Thymus (tissue), 11 donors: ENCODE data around the gene KLHDC10. TPM values are rescaled to one million over a fixed set of nuclear protein-coding genes. Genes with fewer than 3 reads are reported as not detected.
A peak's percentile ranks its signal among the peaks of the same experiment; 100 is the strongest.
"Not testable (repeated sequence)": the region's sequence is repeated elsewhere in the genome, so short reads cannot be mapped to it uniquely, and the experiment has no call there.

Source experiments
- DNase-seq, 9 donors: peaks; one replicate each; pipeline ENCODE4 v3.0.0-alpha.2; 2013; ENCODE audit warnings: low spot score in 9 of 9, low read depth in 6 of 9, missing footprints in 1 of 9
- H3K27ac ChIP-seq, 2 donors: one replicate each; pipeline ENCODE4 v1.5.1; 2013; ENCODE audit warnings: control low read depth in 1 of 2, low read depth in 1 of 2, low read length in 1 of 2, mild to moderate bottlenecking in 1 of 2, moderate library complexity in 1 of 2
- H3K27me3 ChIP-seq, 2 donors: one replicate each; pipeline ENCODE4 v1.5.1; 2013; ENCODE audit warnings: low read length in 1 of 2; ENCODE audit not compliant: control insufficient read depth in 2 of 2, insufficient read depth in 1 of 2
- H3K36me3 ChIP-seq, 2 donors: one replicate each; pipeline ENCODE4 v1.5.1; 2013; ENCODE audit warnings: low read length in 1 of 2, mild to moderate bottlenecking in 1 of 2, moderate library complexity in 1 of 2; ENCODE audit not compliant: control insufficient read depth in 2 of 2, insufficient read depth in 2 of 2
- H3K4me1 ChIP-seq, 2 donors: one replicate each; pipeline ENCODE4 v1.5.1; 2013; ENCODE audit warnings: low read length in 2 of 2; ENCODE audit not compliant: control insufficient read depth in 2 of 2, insufficient read depth in 2 of 2
- H3K4me3 ChIP-seq, 2 donors: one replicate each; pipeline ENCODE4 v1.5.1; 2013; ENCODE audit warnings: low read length in 2 of 2, control low read depth in 1 of 2, mild to moderate bottlenecking in 1 of 2
- H3K9me3 ChIP-seq, 2 donors: one replicate each; pipeline ENCODE4 v1.5.1; 2013; ENCODE audit warnings: low read length in 1 of 2, mild to moderate bottlenecking in 1 of 2; ENCODE audit not compliant: control insufficient read depth in 2 of 2, insufficient read depth in 1 of 2
- WGBS: extraction: QIAGEN DNeasy Blood & Tissue Kit; methylation state at CpG from one replicate; pipeline ENCODE4 v1.1.7; 2013; 5-methylcytosine and 5-hydroxymethylcytosine counted together
- polyA plus RNA-seq: library from polyadenylated mRNA; stranded (reverse); fragments of 200-250 nt; gene quantifications from one replicate; pipeline ENCODE4 v1.2.3, GENCODE V29; 2013
- total RNA-seq: library from RNA; stranded (reverse); fragments of 120-200 nt; gene quantifications from one replicate; pipeline ENCODE4 v1.2.4, GENCODE V29; 2013
- donor health status: healthy.

KLHDC10 gene
- total and polyA plus RNA-seq, 2 donors = 9.4 to 11.8 TPM

DNA sequence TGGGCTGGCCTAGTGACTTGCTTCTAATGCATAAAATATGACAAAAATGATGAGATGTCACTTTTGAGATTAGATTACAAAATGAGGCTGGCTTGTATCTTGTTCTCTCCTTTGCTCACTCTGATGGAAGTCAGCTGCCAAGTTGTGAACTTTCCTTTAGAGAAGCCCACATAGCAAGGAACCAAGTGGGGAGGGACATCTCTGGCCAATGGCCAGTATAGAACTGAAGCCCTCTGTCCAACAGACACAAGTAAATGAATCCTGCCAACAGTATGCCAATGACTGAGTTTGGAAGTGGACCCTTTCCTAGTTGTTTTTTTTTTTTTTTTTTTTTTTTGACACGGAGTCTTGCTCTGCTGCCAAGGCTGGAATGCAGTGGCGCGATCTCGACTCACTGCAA lies 22.5 kb upstream of the KLHDC10 start:
- Histone ChIP-seq H3K4me1 (peaks cover 3 to 5% of the 10 kb centered on the region in 2 donors), H3K9me3 (no peaks in the 10 kb centered on the region), H3K27ac (no peak overlapping the region), H3K27me3 (peaks cover 0 to 4% of the 10 kb centered on the region in 2 donors), H3K4me3 (no peak overlapping the region), H3K36me3 (peaks cover 1 to 23% of the 10 kb centered on the region in 2 donors)
- DNase-seq = no peak
- 91% methylated on average over 4 of the region's 4 CpGs for WGBS

DNA sequence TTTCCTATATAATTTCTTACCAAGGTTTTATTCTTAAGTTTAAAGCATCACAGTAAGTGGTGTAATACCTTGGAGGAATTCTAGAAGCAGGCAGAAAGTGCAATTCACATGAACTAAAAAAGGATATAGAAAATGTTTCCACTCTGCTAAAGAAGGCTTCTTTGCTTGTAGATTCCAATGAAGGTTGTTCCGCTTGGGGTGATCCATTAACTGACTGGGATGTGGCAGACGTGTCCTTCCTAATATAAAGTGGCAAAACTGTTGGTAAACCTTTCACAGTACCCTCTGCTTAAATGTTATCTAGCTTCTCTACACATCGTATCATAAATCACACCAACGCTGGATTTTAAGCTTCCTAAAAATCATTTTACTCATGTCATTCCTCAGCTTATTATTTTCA lies 21.4 kb upstream of the KLHDC10 start:
- H3K9me3 ChIP-seq = no peaks in the 10 kb centered on the region
- DNase-seq = no peak
- H3K4me1 ChIP-seq = peaks cover 3 to 6% of the 10 kb centered on the region in 2 donors
- peaks cover 0 to 4% of the 10 kb centered on the region in 2 donors for H3K27me3 ChIP-seq
- peaks cover 0 to 17% of the 10 kb centered on the region in 2 donors for H3K36me3 ChIP-seq
- no peak overlapping the region for H3K27ac ChIP-seq
- H3K4me3 ChIP-seq = no peak overlapping the region
- 97% methylated on average over 4 of the region's 4 CpGs for WGBS

DNA sequence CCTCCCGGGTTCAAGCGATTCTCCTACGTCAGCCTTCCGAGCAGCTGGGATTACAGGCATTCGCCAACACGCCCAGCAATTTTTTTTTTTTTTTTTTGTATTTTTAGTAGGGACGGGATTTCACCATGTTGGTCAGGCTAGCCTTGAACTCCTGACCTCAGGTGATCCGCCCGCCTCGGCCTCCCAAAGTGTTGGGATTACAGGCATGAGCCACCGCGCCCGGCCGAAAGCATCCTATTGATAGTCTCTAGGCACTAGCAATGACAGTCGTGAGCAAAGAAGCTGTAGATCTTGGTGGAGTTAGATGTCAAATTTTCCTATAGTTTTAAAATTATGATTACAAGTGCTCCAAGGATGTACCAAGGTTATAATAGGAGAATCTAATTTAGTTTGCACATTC lies 18.1 kb upstream of the KLHDC10 start:
- not testable (repeated sequence) for H3K36me3 ChIP-seq, H3K4me1 ChIP-seq, H3K9me3 ChIP-seq, DNase-seq, H3K27ac ChIP-seq, H3K4me3 ChIP-seq, H3K27me3 ChIP-seq
- 98% methylated on average over 15 of the region's 15 CpGs for WGBS

DNA sequence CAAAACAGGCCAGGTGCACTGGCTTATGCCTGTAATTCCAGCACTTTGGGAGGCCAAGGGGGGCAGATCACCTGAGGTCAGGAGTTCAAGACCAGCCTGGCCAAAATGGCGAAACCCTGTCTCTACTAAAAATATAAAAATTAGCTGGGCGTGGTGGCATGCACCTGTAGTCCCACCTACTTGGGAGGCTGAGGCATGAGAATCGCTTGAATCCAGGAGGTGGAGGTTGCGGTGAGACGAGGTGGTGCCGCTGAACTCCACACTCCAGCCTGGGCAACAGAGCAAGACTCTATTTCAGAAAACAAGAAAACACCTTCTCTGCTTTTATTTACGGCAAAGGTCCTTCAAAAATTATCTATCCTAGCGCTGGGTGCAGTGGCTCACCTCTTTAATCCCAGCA lies 15.1 kb upstream of the KLHDC10 start:
- not testable (repeated sequence) for H3K27ac ChIP-seq, H3K4me3 ChIP-seq, DNase-seq, H3K27me3 ChIP-seq, H3K36me3 ChIP-seq, H3K9me3 ChIP-seq, H3K4me1 ChIP-seq
- 97% methylated on average over 8 of the region's 8 CpGs for WGBS

DNA sequence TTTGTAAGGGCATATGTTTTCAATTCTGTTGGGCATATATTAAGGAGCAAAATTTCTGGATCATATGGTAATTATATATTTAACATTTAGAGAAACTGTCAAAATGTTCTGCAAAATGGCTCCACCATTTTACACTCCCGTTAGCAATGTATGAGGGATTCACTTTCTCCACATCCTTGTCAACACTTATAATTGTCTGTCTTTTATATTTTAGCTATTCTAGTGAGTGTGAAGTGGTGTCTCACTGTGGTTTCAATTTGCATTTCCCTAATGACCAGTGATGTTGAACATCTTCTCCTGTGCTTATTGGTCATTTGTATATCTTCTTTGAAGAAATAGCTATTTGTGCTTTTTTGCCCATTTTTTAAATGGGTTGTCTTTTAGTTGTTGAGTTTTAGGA lies 8.1 kb upstream of the KLHDC10 start:
- 89% methylated on average over 1 of the region's 1 CpG for WGBS
- Histone ChIP-seq H3K4me3 (no peak overlapping the region), H3K36me3 (no peaks in the 10 kb centered on the region), H3K9me3 (no peaks in the 10 kb centered on the region), H3K27me3 (no peaks in the 10 kb centered on the region), H3K4me1 (no peaks in the 10 kb centered on the region), H3K27ac (no peak overlapping the region)
- no peak for DNase-seq

DNA sequence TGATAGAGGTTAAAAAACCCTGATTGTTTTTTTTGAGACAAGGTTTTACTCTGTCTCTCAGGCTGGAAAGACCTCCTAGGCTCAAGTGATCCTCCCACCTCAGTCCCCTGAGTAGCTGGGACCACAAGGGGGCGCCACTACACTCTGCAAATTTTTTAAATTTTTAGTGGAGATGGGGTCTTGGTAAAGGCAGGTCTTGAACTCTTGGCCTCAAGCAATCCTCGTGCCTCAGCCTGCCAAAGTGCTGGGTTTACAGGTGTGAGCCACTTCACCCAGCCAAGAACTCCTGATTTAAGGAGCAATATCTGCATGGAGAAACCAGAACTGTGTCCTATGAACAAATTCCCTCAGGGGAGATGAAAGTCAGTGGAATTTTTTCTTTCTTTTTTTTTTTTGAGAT lies 7.3 kb upstream of the KLHDC10 start:
- peak in 5 of 9 donors; percentile 32 to 69 (median 43) for DNase-seq
- no peak overlapping the region for H3K4me3 ChIP-seq
- WGBS = 7% methylated on average over 2 of the region's 2 CpGs

DNA sequence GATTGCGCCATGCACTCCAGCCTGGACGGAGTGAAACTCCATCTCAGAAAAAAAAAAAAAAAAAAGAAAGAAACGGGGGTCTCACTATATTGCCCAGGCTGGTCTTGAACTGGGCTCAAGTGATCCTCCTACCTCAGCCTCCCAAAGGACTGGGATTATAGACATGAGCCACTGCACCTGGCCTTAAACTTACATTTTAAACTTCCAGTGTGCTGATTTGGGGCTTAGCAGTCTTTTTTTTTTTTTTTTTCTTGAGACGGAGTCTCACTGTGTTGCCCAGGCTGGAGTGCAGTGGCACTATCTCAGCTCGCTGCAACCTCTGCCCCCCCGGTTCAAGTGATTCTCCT lies 5.8 kb upstream of the KLHDC10 start:
- H3K4me3 ChIP-seq, H3K4me1 ChIP-seq, H3K27me3 ChIP-seq, DNase-seq, H3K9me3 ChIP-seq, H3K36me3 ChIP-seq, H3K27ac ChIP-seq: not testable (repeated sequence)
- 97% methylated on average over 6 of the region's 6 CpGs for WGBS

More for the DNA sequence above, 7.3 kb upstream of the KLHDC10 start:
- Histone ChIP-seq H3K27me3 (no peaks in the 10 kb centered on the region), H3K4me1 (no peaks in the 10 kb centered on the region), H3K36me3 (no peaks in the 10 kb centered on the region), H3K9me3 (no peaks in the 10 kb centered on the region), H3K27ac (no peak overlapping the region)

DNA sequence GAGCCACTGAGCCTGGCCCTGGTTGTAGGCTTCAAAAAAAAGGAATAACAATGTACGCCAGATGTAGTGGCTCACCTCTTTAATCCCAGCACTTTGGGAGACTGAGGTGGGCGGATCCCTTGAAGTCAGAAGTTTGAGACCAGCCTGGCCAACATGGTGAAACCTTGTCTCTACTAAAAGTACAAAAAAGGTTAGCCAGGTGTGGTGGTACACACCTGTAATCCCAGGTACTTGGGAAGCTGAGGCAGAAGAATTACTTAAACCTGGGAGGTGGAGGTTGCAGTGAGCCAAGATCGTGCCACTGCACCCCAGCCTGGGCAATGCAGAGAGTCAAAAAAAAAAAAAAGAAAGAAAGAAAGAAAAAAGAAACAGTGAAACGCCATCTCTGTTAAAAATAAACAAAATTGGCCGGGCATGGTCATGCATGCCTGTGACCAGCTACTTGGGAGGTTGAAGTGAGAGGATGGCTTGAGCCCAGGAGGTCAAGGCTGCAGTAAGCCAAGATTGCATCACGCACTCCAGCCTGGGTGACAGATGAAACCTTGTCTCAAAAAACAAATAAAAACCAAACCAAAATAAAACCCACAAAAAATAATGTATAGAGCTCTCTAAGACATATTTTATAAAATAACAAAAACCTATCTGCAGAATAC lies 4.7 kb upstream of the KLHDC10 start:
- Histone ChIP-seq H3K9me3 (no peaks in the 10 kb centered on the region), H3K36me3 (no peaks in the 10 kb centered on the region), H3K4me1 (no peaks in the 10 kb centered on the region), H3K27ac (no peak overlapping the region), H3K27me3 (no peaks in the 10 kb centered on the region), H3K4me3 (no peak overlapping the region)
- no peak for DNase-seq
- WGBS = 94% methylated on average over 6 of the region's 6 CpGs

DNA sequence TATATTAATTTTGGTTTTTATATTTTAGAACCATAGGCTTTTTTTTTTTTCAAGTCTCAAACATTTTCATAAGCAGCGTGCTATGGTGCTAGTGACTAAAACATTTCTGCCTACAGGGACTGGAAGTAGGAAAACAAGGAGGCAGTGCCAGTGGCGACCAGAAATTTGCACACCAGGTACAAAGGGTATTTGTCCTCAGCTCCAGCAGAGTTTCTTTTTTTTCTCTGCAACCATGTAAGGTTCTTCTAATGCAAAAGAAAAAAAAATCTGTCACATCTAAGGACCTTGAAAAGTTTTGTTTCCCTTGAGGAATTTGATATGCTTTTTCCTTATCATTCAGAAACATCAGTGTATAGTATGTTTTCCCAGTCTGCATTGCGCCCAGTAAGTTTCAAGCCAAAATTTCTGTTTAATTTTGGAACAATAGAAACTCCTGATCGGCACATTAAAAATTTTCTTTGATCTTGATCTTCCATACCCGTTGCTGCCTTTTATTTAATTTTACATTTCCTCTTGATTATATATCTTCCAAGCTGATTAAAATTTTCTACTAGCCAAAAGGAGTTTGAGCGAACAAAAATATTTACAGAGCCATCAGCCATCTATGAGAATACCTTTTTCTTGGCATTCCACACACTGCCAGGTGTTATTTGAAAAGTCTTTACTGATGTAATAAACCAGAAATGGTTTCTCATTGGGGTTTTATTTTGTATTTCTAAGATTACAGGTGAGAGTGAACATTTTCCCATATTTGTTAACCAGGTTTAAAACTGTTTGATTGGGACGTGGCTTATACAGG lies 956 bp upstream of the KLHDC10 start:
- peak in 1 of 9 donors; percentile 4 for DNase-seq
- Histone ChIP-seq H3K4me1 (peaks cover 0 to 5% of the 10 kb centered on the region in 2 donors), H3K36me3 (no peaks in the 10 kb centered on the region), H3K27ac (peak overlapping the region; percentile 80 to 84), H3K4me3 (peak overlapping the region; percentile 82 to 83), H3K27me3 (no peaks in the 10 kb centered on the region), H3K9me3 (no peaks in the 10 kb centered on the region)
- 80% methylated on average over 7 of the region's 7 CpGs for WGBS
